Islet precursor cell (in vitro differentiated cells): ENCODE results near the gene PARD6B.
A peak's percentile ranks its signal among the peaks of the same experiment; 100 is the strongest.
"Not testable (repeated sequence)": the region's sequence is repeated elsewhere in the genome, so short reads cannot be mapped to it uniquely, and the experiment has no call there.

ENCODE experiments used
- DNase-seq: peaks from one replicate; pipeline ENCODE4 v3.0.0-alpha.2; 2018

The PARD6B gene

GRCh38 chr20:50778994-50779393 is 47.6 kb downstream of the PARD6B start:
- DNase-seq, result not testable (repeated sequence)

GRCh38 chr20:50783390-50783789 is 52.0 kb downstream of the PARD6B start:
- DNase-seq, result no peak

- no peak for DNase-seq
These were observed 52.5 kb downstream of the PARD6B start for GRCh38 chr20:50783903-50784302.

- no peak for DNase-seq
These were observed 53.1 kb downstream of the PARD6B start for GRCh38 chr20:50784464-50784863.

GRCh38 chr20:50786703-50787102 is 55.3 kb downstream of the PARD6B start:
- DNase-seq, result no peak

- DNase-seq, result no peak
These were observed 55.8 kb downstream of the PARD6B start for GRCh38 chr20:50787181-50787580.

- DNase-seq, result no peak
These were observed 56.9 kb downstream of the PARD6B start for GRCh38 chr20:50788045-50788991.

- DNase-seq, result no peak
These were observed 58.7 kb downstream of the PARD6B start for GRCh38 chr20:50789968-50790650.

- peak; percentile 97 for DNase-seq
These were observed 59.4 kb downstream of the PARD6B start for GRCh38 chr20:50790651-50791277.

GRCh38 chr20:50792708-50793574 is 61.6 kb downstream of the PARD6B start:
- DNase-seq, result no peak

- not testable (repeated sequence) for DNase-seq
These were observed 62.2 kb downstream of the PARD6B start for GRCh38 chr20:50793575-50794016.

- no peak for DNase-seq
These were observed 62.9 kb downstream of the PARD6B start for GRCh38 chr20:50794181-50794845.

- DNase-seq, result peak; percentile 95
These were observed 63.7 kb downstream of the PARD6B start, which contains the start of gene BCAS4 for GRCh38 chr20:50794846-50795634. Gene BCAS4 (plus strand): TSS chr20:50795061. CDS start chr20:50795084, 23 bp downstream.

GRCh38 chr20:50797142-50797541 is 65.8 kb downstream of the PARD6B start:
- no peak for DNase-seq

- DNase-seq, result no peak
These were observed 67.3 kb downstream of the PARD6B start for GRCh38 chr20:50798650-50799049.

GRCh38 chr20:50799176-50799889 is 68.0 kb downstream of the PARD6B start:
- DNase-seq, result no peak

- no peak for DNase-seq
These were observed 68.6 kb downstream of the PARD6B start for GRCh38 chr20:50799890-50800550.

GRCh38 chr20:50800986-50801746 is 69.8 kb downstream of the PARD6B start:
- not testable (repeated sequence) for DNase-seq

- DNase-seq, result no peak
These were observed 70.4 kb downstream of the PARD6B start for GRCh38 chr20:50801747-50802125.
